ENCODE data around the gene CABP7.

Gene CABP7

DNA sequence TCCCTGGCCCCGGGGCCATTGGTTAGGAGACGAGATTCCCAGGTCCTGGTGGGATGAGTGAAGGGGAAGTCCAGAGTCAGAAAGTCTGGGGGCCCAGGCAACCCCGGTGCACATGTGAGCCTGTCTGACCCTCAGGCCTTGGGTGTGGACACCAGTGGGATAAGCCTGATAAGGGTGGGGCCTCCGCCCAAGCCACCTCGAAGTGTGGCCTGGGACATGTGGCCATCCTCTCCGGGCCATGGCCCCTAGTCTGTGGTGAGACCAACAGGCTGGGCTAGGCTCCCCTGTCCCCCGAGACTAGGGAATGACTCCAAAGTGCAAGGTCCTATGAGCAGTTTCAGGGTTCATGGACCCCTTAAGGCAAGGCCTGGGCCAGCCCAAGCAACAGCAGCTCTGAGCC lies 6.3 kb downstream of the CABP7 start:
- TF ChIP-seq, protein P1, sequence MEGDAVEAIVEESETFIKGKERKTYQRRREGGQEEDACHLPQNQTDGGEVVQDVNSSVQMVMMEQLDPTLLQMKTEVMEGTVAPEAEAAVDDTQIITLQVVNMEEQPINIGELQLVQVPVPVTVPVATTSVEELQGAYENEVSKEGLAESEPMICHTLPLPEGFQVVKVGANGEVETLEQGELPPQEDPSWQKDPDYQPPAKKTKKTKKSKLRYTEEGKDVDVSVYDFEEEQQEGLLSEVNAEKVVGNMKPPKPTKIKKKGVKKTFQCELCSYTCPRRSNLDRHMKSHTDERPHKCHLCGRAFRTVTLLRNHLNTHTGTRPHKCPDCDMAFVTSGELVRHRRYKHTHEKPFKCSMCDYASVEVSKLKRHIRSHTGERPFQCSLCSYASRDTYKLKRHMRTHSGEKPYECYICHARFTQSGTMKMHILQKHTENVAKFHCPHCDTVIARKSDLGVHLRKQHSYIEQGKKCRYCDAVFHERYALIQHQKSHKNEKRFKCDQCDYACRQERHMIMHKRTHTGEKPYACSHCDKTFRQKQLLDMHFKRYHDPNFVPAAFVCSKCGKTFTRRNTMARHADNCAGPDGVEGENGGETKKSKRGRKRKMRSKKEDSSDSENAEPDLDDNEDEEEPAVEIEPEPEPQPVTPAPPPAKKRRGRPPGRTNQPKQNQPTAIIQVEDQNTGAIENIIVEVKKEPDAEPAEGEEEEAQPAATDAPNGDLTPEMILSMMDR (IDR thresholded peaks at IDR 0.05): no peak

DNA sequence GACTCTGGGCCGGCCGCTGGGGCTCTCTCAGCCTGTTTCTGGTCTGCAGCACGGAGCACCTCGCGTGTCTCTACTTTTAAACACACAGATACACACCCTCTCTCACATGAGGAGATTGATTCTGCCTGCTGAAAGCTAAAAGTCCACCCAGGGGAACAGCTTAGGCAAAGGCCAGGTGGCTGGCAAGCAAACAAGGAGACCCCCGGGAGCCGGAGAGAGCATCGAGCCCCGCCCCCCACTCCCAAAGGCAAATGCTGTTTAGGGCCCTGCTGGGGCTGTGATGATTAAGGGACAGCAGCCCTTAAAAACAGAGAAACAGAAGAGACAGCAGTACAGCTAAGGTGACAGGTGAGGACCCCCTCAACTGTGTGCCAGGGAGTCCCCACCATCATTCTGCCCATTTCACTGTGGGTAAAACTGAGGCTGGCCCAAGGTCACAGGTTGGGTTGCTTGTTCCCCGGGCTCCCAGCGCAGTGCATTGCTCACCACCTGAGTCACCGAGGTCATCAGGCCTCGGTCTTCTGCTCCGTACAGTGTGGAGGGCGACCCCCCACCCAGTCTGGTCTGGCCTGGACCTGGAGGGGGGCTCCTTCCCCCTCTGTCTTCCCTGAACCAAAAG lies 6.8 kb downstream of the CABP7 start:
- TF ChIP-seq, protein P1 (IDR thresholded peaks at IDR 0.05): no peak

DNA sequence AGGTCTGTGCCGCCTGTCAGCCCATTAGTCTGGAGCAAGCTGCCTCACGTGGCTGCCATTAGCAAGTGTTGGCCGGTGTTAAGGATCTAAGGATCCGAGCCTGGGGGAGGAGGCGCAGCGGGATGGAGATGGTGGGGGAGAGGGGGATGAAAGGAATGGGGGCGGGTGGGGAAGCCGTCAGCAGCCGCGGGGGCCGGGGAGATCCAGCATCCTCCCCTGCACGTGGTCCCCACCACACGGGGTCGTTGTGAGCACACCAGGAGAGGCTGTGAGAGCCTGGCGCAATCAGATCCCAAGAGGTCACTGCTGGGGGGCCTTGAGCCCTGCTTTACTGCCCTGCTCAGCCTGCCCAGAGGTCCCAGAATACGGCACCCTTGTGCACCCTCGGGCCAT lies 7.3 kb downstream of the CABP7 start:
- TF ChIP-seq, protein P1 (IDR thresholded peaks at IDR 0.05): no peak

DNA sequence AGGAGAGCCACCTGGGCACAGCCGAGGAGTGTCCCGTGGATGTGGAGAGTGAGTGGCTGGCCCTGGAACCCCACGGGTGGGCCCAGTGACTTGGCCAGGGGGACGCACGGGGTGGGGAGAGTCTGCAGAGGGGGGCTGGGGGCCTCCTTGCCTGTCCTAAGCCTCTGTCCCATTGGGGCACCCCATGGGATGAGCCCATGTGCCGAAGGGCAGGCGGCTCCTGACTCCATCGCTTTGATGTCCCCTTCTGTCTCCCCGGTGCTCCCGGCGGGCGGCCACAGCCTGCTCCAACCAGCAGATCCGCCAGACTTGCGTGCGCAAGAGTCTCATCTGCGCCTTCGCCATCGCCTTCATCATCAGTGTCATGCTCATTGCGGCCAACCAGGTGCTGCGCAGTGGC lies 9.4 kb downstream of the CABP7 start:
- TF ChIP-seq, protein P1 (IDR thresholded peaks at IDR 0.05): no peak

DNA sequence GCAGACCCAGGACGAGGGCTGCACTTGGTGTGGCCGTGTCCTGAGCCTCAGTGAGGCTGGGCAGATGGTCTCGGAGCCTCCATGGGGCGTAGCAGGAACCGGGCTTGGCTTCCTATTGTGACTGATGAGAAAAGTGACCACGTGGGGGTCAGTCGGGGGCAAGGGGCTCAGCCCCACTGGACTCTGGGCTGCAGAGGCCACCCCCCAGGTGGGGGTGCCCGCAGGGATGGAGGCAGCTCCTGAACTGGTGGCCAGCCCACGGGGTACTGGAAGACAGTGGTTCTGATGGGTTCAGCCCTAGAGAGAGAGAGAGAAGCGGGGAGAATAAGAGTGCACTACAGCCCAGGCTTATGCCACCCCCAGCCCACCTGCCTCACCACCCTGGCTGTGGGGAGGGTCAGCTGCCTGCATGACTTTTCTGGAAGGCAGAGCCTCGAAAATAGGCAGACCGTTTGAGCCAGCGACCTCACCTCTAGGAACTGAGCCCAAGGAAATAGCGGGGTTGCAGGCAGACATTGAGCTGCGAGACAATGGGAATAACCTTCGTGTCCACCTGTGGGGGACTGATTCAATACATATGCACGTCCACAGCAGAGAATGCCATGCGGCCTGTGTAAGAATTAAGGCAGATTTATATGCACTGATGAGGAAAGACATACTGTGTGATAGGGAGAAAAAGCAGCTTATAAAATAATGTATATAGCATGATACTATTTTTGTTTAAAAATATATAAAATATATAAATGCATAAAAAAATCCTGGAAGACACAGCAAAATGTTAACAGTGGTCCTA lies 11.5 kb downstream of the CABP7 start:
- TF ChIP-seq, protein P1 (IDR thresholded peaks at IDR 0.05): no peak

DNA sequence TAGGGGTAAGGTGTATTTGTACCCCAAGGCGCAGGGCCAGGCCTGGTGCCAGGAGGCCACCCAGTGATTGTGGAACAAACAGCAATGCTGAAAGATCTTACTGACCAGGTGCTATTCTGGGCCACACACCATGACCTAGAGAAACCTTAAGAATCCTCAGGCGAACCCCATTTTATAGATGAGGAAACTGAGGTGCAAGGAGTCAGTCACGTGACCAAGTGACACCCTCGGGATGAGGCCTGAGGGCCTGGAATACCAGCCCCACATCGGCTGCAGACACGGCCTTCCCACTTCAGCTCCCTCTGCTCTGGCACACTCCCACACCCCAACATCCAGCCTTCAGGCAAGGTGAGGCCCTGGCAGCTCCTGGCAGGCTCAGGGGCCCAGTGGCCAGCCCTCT lies 13.1 kb downstream of the CABP7 start:
- TF ChIP-seq, protein P1 (IDR thresholded peaks at IDR 0.05): no peak

DNA sequence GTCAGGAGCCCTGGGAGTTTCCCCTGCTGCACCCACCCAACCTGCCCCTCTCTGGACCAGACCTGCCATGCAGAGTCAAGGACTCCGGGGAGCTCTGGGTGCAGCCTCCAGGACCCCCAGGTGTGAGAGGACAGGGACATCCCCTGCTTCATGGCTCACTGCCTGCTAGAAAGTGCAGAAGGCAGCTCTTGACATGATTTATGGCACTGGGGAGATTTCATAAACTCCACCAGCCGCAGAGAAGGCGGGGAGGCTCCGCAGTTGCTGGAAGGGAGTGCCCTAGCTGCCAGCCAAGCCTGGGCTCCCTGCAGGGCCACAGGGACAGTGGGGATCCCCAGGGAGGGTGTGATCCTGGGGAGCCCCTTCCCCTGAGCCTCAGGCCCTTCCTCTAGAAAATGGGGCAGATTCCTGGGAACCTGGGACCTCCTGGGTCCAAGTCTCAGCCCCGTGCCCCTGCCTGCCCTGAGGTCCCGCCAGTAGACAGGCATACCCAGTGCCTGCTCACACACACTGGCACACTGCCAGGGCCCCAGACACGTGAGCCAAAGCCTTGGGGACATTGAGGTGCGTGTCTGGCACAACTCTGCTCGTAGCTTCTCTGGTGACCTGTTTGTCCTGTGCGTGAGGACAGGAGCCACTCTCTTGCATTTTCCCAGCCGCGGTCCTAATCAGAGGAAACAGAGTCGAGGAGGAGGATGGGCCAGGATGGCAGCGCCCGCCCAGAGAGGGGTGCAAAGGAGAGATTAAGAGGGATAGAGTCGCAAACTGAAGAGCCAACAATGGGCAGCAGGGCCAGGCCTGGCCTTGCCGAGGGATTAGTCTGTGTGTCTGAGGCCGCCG lies 13.8 kb downstream of the CABP7 start:
- TF ChIP-seq, protein P1 (IDR thresholded peaks at IDR 0.05): no peak
